Esophagus (tissue), 2 donors: ENCODE results near the gene MORN5. TPM values are rescaled to one million over a fixed set of nuclear protein-coding genes. Genes with fewer than 3 reads are reported as not detected.

ENCODE experiments used
- H3K27ac ChIP-seq, 2 donors: one replicate each; pipeline ENCODE4 v1.5.1; 2013; ENCODE audit warnings: low read depth in 2 of 2, mild to moderate bottlenecking in 2 of 2, inconsistent platforms in 1 of 2, low read length in 1 of 2, moderate library complexity in 1 of 2
- H3K27me3 ChIP-seq, 2 donors: one replicate each; pipeline ENCODE4 v1.6.1; 2013; ENCODE audit warnings: low read length in 2 of 2, control low read depth in 1 of 2, mild to moderate bottlenecking in 1 of 2; ENCODE audit not compliant: insufficient read depth in 2 of 2, control insufficient read depth in 1 of 2
- H3K36me3 ChIP-seq, 2 donors: one replicate each; pipeline ENCODE4 v1.6.1; 2013; ENCODE audit warnings: low read length in 1 of 2; ENCODE audit not compliant: control insufficient read depth in 2 of 2, insufficient read depth in 2 of 2
- H3K4me1 ChIP-seq, 2 donors: one replicate each; pipeline ENCODE4 v1.6.1; 2013; ENCODE audit warnings: low read length in 1 of 2; ENCODE audit not compliant: control insufficient read depth in 2 of 2, insufficient read depth in 2 of 2
- H3K4me3 ChIP-seq, 2 donors: one replicate each; pipeline ENCODE4 v1.5.1; 2013; ENCODE audit warnings: low read length in 2 of 2, mild to moderate bottlenecking in 2 of 2, low read depth in 1 of 2, moderate library complexity in 1 of 2
- H3K9me3 ChIP-seq, 2 donors: one replicate each; pipeline ENCODE4 v1.6.1; 2013; ENCODE audit warnings: mild to moderate bottlenecking in 2 of 2, low read depth in 1 of 2, low read length in 1 of 2, moderate library complexity in 1 of 2; ENCODE audit not compliant: control insufficient read depth in 2 of 2, insufficient read depth in 1 of 2
- WGBS, 2 donors: extraction: QIAGEN DNeasy Blood & Tissue Kit; methylation state at CpG; one replicate each; pipeline ENCODE4 v1.1.7; 2013; 5-methylcytosine and 5-hydroxymethylcytosine counted together
- polyA plus RNA-seq, 2 donors: library from polyadenylated mRNA; stranded (reverse); fragments of 200-250 nt; gene quantifications; one replicate each; pipeline ENCODE4 v1.2.3, GENCODE V29; 2013
- donor health status: healthy with polysubstance abuse.
- donor health status: Bipolar disorder and iron deficiency.

MORN5 gene
- polyA plus RNA-seq, 2 donors, result 0.69 to 2.3 TPM

- Histone ChIP-seq H3K27ac (no peak overlapping the region), H3K4me1 (peaks cover 17 to 24% of the 10 kb centered on the region in 2 donors), H3K27me3 (peaks cover 4 to 20% of the 10 kb centered on the region in 2 donors), H3K4me3 (no peak overlapping the region), H3K36me3 (no peaks in the 10 kb centered on the region), H3K9me3 (peaks cover 0 to 2% of the 10 kb centered on the region in 2 donors)
- WGBS, 2 donors, result 75 to 78% methylated on average over 4 of the region's 4 CpGs
Measured at GRCh38 chr9:122216138-122216797, 56.6 kb downstream of the MORN5 start.

- H3K4me1 ChIP-seq, result peaks cover 17 to 24% of the 10 kb centered on the region in 2 donors
- no peak overlapping the region for H3K4me3 ChIP-seq
- H3K27me3 ChIP-seq, result peaks cover 4 to 20% of the 10 kb centered on the region in 2 donors
- 51 to 76% methylated on average over 35 of the region's 35 CpGs for WGBS, 2 donors
- no peak overlapping the region for H3K27ac ChIP-seq
- no peaks in the 10 kb centered on the region for H3K36me3 ChIP-seq
- H3K9me3 ChIP-seq, result peaks cover 0 to 2% of the 10 kb centered on the region in 2 donors
Measured at GRCh38 chr9:122216798-122217418, 57.2 kb downstream of the MORN5 start.

- Histone ChIP-seq H3K27ac (no peak overlapping the region), H3K4me1 (peaks cover 17 to 24% of the 10 kb centered on the region in 2 donors), H3K36me3 (no peaks in the 10 kb centered on the region), H3K27me3 (peaks cover 4 to 18% of the 10 kb centered on the region in 2 donors), H3K4me3 (no peak overlapping the region), H3K9me3 (peaks cover 0 to 2% of the 10 kb centered on the region in 2 donors)
- WGBS, 2 donors, result 49 to 62% methylated on average over 4 of the region's 4 CpGs
Measured at GRCh38 chr9:122217640-122218039, 57.9 kb downstream of the MORN5 start.

- Histone ChIP-seq H3K9me3 (peaks cover 0 to 2% of the 10 kb centered on the region in 2 donors), H3K4me3 (peak overlapping the region in 1 of 2 donors; percentile 28), H3K27ac (no peak overlapping the region), H3K36me3 (no peaks in the 10 kb centered on the region), H3K4me1 (peaks cover 17 to 23% of the 10 kb centered on the region in 2 donors), H3K27me3 (peaks cover 4 to 17% of the 10 kb centered on the region in 2 donors)
- 48 to 64% methylated on average over 11 of the region's 11 CpGs for WGBS, 2 donors
Measured at GRCh38 chr9:122218071-122218934, 58.6 kb downstream of the MORN5 start.

GRCh38 chr9:122218935-122219855 is 59.5 kb downstream of the MORN5 start:
- Histone ChIP-seq H3K27me3 (peaks cover 4 to 17% of the 10 kb centered on the region in 2 donors), H3K9me3 (peaks cover 0 to 2% of the 10 kb centered on the region in 2 donors), H3K4me1 (peaks cover 13 to 16% of the 10 kb centered on the region in 2 donors), H3K36me3 (no peaks in the 10 kb centered on the region), H3K4me3 (peak overlapping the region; percentile 7 to 28), H3K27ac (no peak overlapping the region)
- WGBS, 2 donors, result 9 to 10% methylated on average over 59 of the region's 59 CpGs

- no peaks in the 10 kb centered on the region for H3K36me3 ChIP-seq
- H3K9me3 ChIP-seq, result peaks cover 0 to 2% of the 10 kb centered on the region in 2 donors
- peaks cover 13 to 15% of the 10 kb centered on the region in 2 donors for H3K4me1 ChIP-seq
- H3K27ac ChIP-seq, result no peak overlapping the region
- 17 to 31% methylated on average over 57 of the region's 57 CpGs for WGBS, 2 donors
- peaks cover 4 to 17% of the 10 kb centered on the region in 2 donors for H3K27me3 ChIP-seq
- H3K4me3 ChIP-seq, result peak overlapping the region; percentile 7 to 28
Measured at GRCh38 chr9:122219856-122220672, 60.4 kb downstream of the MORN5 start.

- Histone ChIP-seq H3K9me3 (peaks cover 0 to 2% of the 10 kb centered on the region in 2 donors), H3K4me3 (no peak overlapping the region), H3K27ac (no peak overlapping the region), H3K4me1 (peaks cover 13 to 15% of the 10 kb centered on the region in 2 donors), H3K27me3 (peaks cover 4 to 24% of the 10 kb centered on the region in 2 donors), H3K36me3 (no peaks in the 10 kb centered on the region)
- WGBS, 2 donors, result 44 to 60% methylated on average over 18 of the region's 18 CpGs
Measured at GRCh38 chr9:122220673-122221182, 61.0 kb downstream of the MORN5 start.

- Histone ChIP-seq H3K27ac (no peak overlapping the region), H3K9me3 (peaks cover 0 to 2% of the 10 kb centered on the region in 2 donors), H3K4me1 (peaks cover 18 to 20% of the 10 kb centered on the region in 2 donors), H3K36me3 (no peaks in the 10 kb centered on the region), H3K27me3 (peaks cover 4 to 28% of the 10 kb centered on the region in 2 donors), H3K4me3 (no peak overlapping the region)
- 27 to 43% methylated on average over 27 of the region's 27 CpGs for WGBS, 2 donors
Measured at GRCh38 chr9:122221183-122221811, 61.6 kb downstream of the MORN5 start.
